Measurements from ENCODE around the gene SHMT1.

Gene SHMT1

GRCh38 chr17:18281788-18282187 lies 81.6 kb downstream of the SHMT1 start:
- DNase-seq (ENCODE audit: low spot score) = no peak

DNA sequence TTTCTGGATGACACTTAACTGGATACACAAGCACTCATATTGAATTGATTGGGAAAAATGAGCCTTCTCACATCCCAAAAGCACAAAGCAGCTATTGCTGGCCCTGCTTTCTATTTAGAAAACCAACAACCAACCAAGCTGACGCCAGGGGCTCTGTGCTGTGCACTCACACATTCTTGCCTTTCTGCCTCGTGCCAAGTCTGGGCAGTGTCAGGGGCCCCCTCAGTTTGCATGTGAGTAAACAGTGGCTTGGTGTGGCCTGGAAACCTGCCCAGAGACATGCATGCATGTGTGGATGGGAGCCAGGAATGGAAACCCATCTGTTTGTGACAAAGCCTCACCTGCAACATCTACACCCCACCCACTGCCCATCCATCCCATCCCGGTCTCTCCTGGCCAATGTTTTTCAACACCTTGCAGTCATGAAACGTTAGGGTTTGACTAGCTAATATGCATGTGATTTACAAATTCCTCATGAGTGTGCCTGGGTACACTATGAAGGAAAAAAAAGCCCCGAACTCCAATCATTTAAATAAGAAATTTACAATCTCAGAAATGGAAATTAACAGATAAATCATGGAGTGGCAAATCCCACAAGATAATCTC lies 82.5 kb downstream of the SHMT1 start:
- DNase-seq (ENCODE audit: low spot score) = no peak

GRCh38 chr17:18280249-18280648 lies 83.1 kb downstream of the SHMT1 start:
- no peak for DNase-seq (ENCODE audit: low spot score)

GRCh38 chr17:18278867-18279266 lies 84.5 kb downstream of the SHMT1 start:
- DNase-seq (ENCODE audit: low spot score) = no peak
